Astrocyte (in vitro differentiated cells and primary cell): Measurements from ENCODE around the gene SFMBT2. TPM values are rescaled to one million over a fixed set of nuclear protein-coding genes. Genes with fewer than 3 reads are reported as not detected.
"Not testable (repeated sequence)": the region's sequence is repeated elsewhere in the genome, so short reads cannot be mapped to it uniquely, and the experiment has no call there.

ENCODE experiments used
- DNase-seq: peaks from one replicate; pipeline ENCODE4 v3.0.0-alpha.2; 2010; ENCODE audit warnings: low read depth
- FAIRE-seq: peaks from 2 replicates; lab custom pipeline; 2011; peaks lifted over from hg19 to GRCh38; lab: Jason Lieb, UNC
- H2AFZ ChIP-seq: 2 replicates; pipeline ENCODE4 v1.6.0; 2012; ENCODE audit warnings: low read depth, low read length, inconsistent platforms
- H3K27ac ChIP-seq: 2 replicates; pipeline ENCODE4 v1.5.1; 2011; ENCODE audit warnings: low read depth, low read length, inconsistent platforms
- H3K27me3 ChIP-seq: 2 replicates; pipeline ENCODE4 v1.6.0; 2011; ENCODE audit warnings: low read length, inconsistent platforms; ENCODE audit not compliant: insufficient read depth
- H3K36me3 ChIP-seq: 2 replicates; pipeline ENCODE4 v1.5.1; 2011; ENCODE audit warnings: low read length, inconsistent platforms; ENCODE audit not compliant: insufficient read depth
- H3K4me1 ChIP-seq: 2 replicates; pipeline ENCODE4 v1.5.1; 2011; ENCODE audit warnings: low read length, inconsistent platforms; ENCODE audit not compliant: insufficient read depth
- H3K4me2 ChIP-seq: 2 replicates; pipeline ENCODE4 v1.6.0; 2012; ENCODE audit warnings: low read length, inconsistent platforms
- H3K4me3 ChIP-seq: 2 replicates; pipeline ENCODE4 v1.5.1; 2011; ENCODE audit warnings: low read depth, mild to moderate bottlenecking, low read length, inconsistent platforms; ENCODE audit not compliant: insufficient read depth
- H3K79me2 ChIP-seq: 2 replicates; pipeline ENCODE4 v1.6.0; 2012; ENCODE audit warnings: mild to moderate bottlenecking, low read length, inconsistent platforms; ENCODE audit not compliant: insufficient read depth
- H3K9ac ChIP-seq: 2 replicates; pipeline ENCODE4 v1.6.0; 2012; ENCODE audit warnings: mild to moderate bottlenecking, low read length, inconsistent platforms
- H3K9me3 ChIP-seq: 2 replicates; pipeline ENCODE4 v1.5.1; 2012; ENCODE audit warnings: low read depth, mild to moderate bottlenecking, low read length, inconsistent platforms; ENCODE audit not compliant: insufficient read depth
- H4K20me1 ChIP-seq: 2 replicates; pipeline ENCODE4 v1.6.0; 2012; ENCODE audit warnings: low read length, inconsistent platforms; ENCODE audit not compliant: insufficient read depth
- H3K27ac Mint-ChIP-seq: one replicate; pipeline ENCODE4 v1.8.0; 2021; ENCODE audit warnings: mild to moderate bottlenecking, mixed read lengths; ENCODE audit not compliant: unreplicated experiment
- H3K27me3 Mint-ChIP-seq: one replicate; pipeline ENCODE4 v1.8.0; 2021; ENCODE audit warnings: low read depth, mixed read lengths; ENCODE audit not compliant: unreplicated experiment
- H3K36me3 Mint-ChIP-seq: one replicate; pipeline ENCODE4 v1.8.0; 2021; ENCODE audit warnings: low read depth, mixed read lengths; ENCODE audit not compliant: unreplicated experiment
- H3K4me1 Mint-ChIP-seq: one replicate; pipeline ENCODE4 v1.8.0; 2021; ENCODE audit warnings: low read depth, mixed read lengths; ENCODE audit not compliant: unreplicated experiment
- H3K4me3 Mint-ChIP-seq: one replicate; pipeline ENCODE4 v1.8.0; 2021; ENCODE audit warnings: mild to moderate bottlenecking, moderate library complexity, mixed read lengths; ENCODE audit not compliant: unreplicated experiment
- H3K9me3 Mint-ChIP-seq: one replicate; pipeline ENCODE4 v1.8.0; 2021; ENCODE audit warnings: mild to moderate bottlenecking, mixed read lengths; ENCODE audit not compliant: unreplicated experiment
- CTCF ChIP-seq: IDR thresholded peaks from 2 replicates; pipeline ENCODE4 v1.5.1; 2011; ENCODE audit warnings: low read depth, mild to moderate bottlenecking, inconsistent platforms, low read length, moderate library complexity; ENCODE audit not compliant: insufficient read depth
- EZH2 ChIP-seq: IDR thresholded peaks from 2 replicates; pipeline ENCODE4 v1.6.1; 2012; ENCODE audit warnings: mild to moderate bottlenecking, low read length, inconsistent platforms; ENCODE audit not compliant: insufficient read depth
- total RNA-seq: library from RNA; stranded (reverse); gene quantifications from 2 replicates; pipeline ENCODE4 v1.2.1, GENCODE V29; 2021

The SFMBT2 gene
- total RNA-seq, 1 donor from 2014 or later = 3.9 TPM

- Histone ChIP-seq H3K27me3 (no peaks in the 10 kb centered on the region), H3K9me3 (no peaks in the 10 kb centered on the region), H3K9ac (no peak overlapping the region), H3K4me3 (no peak overlapping the region), H3K4me2 (no peak overlapping the region), H3K79me2 (no peaks in the 10 kb centered on the region), H4K20me1 (no peaks in the 10 kb centered on the region), H3K4me1 (no peaks in the 10 kb centered on the region), H2AFZ (no peak overlapping the region), H3K36me3 (no peaks in the 10 kb centered on the region), H3K27ac (no peak overlapping the region)
- H3K4me3 Mint-ChIP-seq = no peak overlapping the region
- no peaks in the 10 kb centered on the region for H3K9me3 Mint-ChIP-seq
- H3K27ac Mint-ChIP-seq = peak overlapping the region; percentile 13
- DNase-seq (no peak), FAIRE-seq (no peak)
- H3K4me1 Mint-ChIP-seq = no peaks in the 10 kb centered on the region
- TF ChIP-seq CTCF (no peak), EZH2 (no peak)
- no peaks in the 10 kb centered on the region for H3K36me3 Mint-ChIP-seq
- peaks cover 2% of the 10 kb centered on the region for H3K27me3 Mint-ChIP-seq
Observed at GRCh38 chr10:7391748-7392147, 19.1 kb downstream of the SFMBT2 start.

GRCh38 chr10:7390689-7391110 lies 20.1 kb downstream of the SFMBT2 start:
- not testable (repeated sequence) for H3K27me3 Mint-ChIP-seq, H3K27me3 ChIP-seq, H3K27ac ChIP-seq, H3K4me3 Mint-ChIP-seq, DNase-seq, H3K4me1 ChIP-seq, H2AFZ ChIP-seq, H3K9ac ChIP-seq, H3K36me3 Mint-ChIP-seq, H3K4me1 Mint-ChIP-seq, H3K9me3 Mint-ChIP-seq, FAIRE-seq, H3K4me3 ChIP-seq, H3K9me3 ChIP-seq, H3K4me2 ChIP-seq, H4K20me1 ChIP-seq, H3K79me2 ChIP-seq, H3K27ac Mint-ChIP-seq, H3K36me3 ChIP-seq

DNA sequence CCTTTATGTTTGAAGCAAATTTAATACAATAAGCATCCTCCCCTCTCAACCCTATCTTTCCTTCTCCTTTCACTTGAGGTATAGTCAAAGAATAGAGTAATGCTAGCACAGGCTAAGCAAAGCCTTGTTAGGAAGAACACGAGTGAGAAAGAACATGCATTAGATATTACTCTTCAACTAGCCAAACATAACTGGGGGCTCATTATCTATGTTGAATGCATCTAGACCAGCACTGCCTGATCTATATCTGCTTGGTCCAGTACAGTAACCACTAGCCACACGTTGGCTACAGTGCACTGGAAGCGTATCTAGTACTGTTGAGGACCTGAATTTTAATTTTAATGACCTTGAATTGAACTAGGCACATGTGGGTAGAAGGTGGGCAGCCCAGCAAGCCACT lies 21.0 kb downstream of the SFMBT2 start:
- no peak overlapping the region for H3K4me3 ChIP-seq
- no peaks in the 10 kb centered on the region for H3K4me1 ChIP-seq
- Mint-ChIP-seq H3K4me3 (no peak overlapping the region), H3K27me3 (peaks cover 2% of the 10 kb centered on the region), H3K9me3 (no peaks in the 10 kb centered on the region), H3K27ac (no peak overlapping the region), H3K4me1 (peaks cover 4% of the 10 kb centered on the region), H3K36me3 (no peaks in the 10 kb centered on the region)
- H3K36me3 ChIP-seq = no peaks in the 10 kb centered on the region
- H3K4me2 ChIP-seq = no peak overlapping the region
- FAIRE-seq (no peak), DNase-seq (no peak)
- H3K27me3 ChIP-seq = no peaks in the 10 kb centered on the region
- H3K27ac ChIP-seq = no peak overlapping the region
- H4K20me1 ChIP-seq = peaks cover 6% of the 10 kb centered on the region
- no peaks in the 10 kb centered on the region for H3K9me3 ChIP-seq
- H2AFZ ChIP-seq = no peak overlapping the region
- no peak overlapping the region for H3K9ac ChIP-seq
- no peaks in the 10 kb centered on the region for H3K79me2 ChIP-seq
- TF ChIP-seq EZH2 = no peak
- TF ChIP-seq CTCF = no peak
